B cell (primary cell): ENCODE measurements around the gene PSEN1. TPM values are rescaled to one million over a fixed set of nuclear protein-coding genes. Genes with fewer than 3 reads are reported as not detected.

Source experiments
- ATAC-seq: fragments of 200-7000 bp; cut with Tn5 transposase; one replicate; pipeline ENCODE4 v1.10.0; 2021; ENCODE audit warnings: low read depth, mild to moderate bottlenecking, moderate number of reproducible peaks, moderate library complexity
- CTCF ChIA-PET: fragments of 350-600 bp; sonication (Branson Sonifier 250); formaldehyde crosslinking; loops from one replicate; lab custom pipeline; 2021; ENCODE audit warnings: antibody characterized with exemption, inconsistent platforms; lab: Charles Lee
- POLR2A ChIA-PET: fragments of 350-600 bp; sonication (Branson Sonifier 250); formaldehyde crosslinking; loops from one replicate; lab custom pipeline; 2021; ENCODE audit warnings: antibody characterized with exemption; lab: Charles Lee
- DNase-seq: peaks from one replicate; pipeline ENCODE4 v3.0.0; 2013
- H2AFZ ChIP-seq: 2 replicates; pipeline ENCODE4 v1.6.1; 2012; ENCODE audit warnings: mild to moderate bottlenecking, low read depth, low read length; ENCODE audit not compliant: insufficient read depth, poor library complexity, severe bottlenecking
- H3K27ac ChIP-seq, 2 donors: 1 replicate in 1 of 2; 2 replicates in 1 of 2; pipeline ENCODE4 v1.5.1; 2012 to 2013; ENCODE audit warnings: low read length in 2 of 2, mild to moderate bottlenecking in 2 of 2, moderate library complexity in 1 of 2
- H3K27me3 ChIP-seq, 4 experiments: fragments of 200-600 bp in 1 of 4; sonication (generic) in 1 of 4; replicated peaks in 1 of 4; 1 replicate in 2 of 4; 2 replicates in 2 of 4; pipeline versions ENCODE4 v1.6.1 to v1.7.0; 2013 to 2016; ENCODE audit warnings: low read length in 3 of 4, mild to moderate bottlenecking in 2 of 4, mixed read lengths in 1 of 4, moderate library complexity in 1 of 4; ENCODE audit not compliant: insufficient read depth in 4 of 4, control insufficient read depth in 3 of 4; ENCODE audit errors: control extremely low read depth in 1 of 4
- H3K36me3 ChIP-seq, 2 experiments: replicated peaks in 1 of 2; 1 replicate in 1 of 2; 2 replicates in 1 of 2; pipeline versions ENCODE4 v1.6.1 to v1.7.1; 2013; ENCODE audit warnings: low read length in 1 of 2; ENCODE audit not compliant: insufficient read depth in 2 of 2, control insufficient read depth in 1 of 2; ENCODE audit errors: control extremely low read depth in 1 of 2, extremely low read depth in 1 of 2
- H3K4me1 ChIP-seq, 2 donors: fragments of 200-600 bp in 1 of 2; sonication (generic) in 1 of 2; 1 replicate in 1 of 2; 2 replicates in 1 of 2; pipeline versions ENCODE4 v1.5.1 to v1.6.1; 2013 to 2017; ENCODE audit warnings: low read length in 2 of 2; ENCODE audit not compliant: control insufficient read depth in 2 of 2, insufficient read depth in 2 of 2
- H3K4me2 ChIP-seq: replicated peaks from 2 replicates; pipeline ENCODE3; 2012; ENCODE audit warnings: mild to moderate bottlenecking, low read depth, low read length; ENCODE audit not compliant: poor library complexity, severe bottlenecking
- H3K4me3 ChIP-seq, 5 experiments: fragments of 200-600 bp in 1 of 5; sonication (generic) in 1 of 5; 1 replicate in 3 of 5; 2 replicates in 2 of 5; pipeline versions ENCODE4 v1.5.1 to v1.7.0; 2011 to 2016; ENCODE audit warnings: low read length in 4 of 5, mild to moderate bottlenecking in 4 of 5, low read depth in 2 of 5, control low read depth in 1 of 5, moderate library complexity in 1 of 5; ENCODE audit not compliant: insufficient read depth in 1 of 5; ENCODE audit errors: control extremely low read depth in 1 of 5, extremely low read depth in 1 of 5
- H3K79me2 ChIP-seq: fragments of 200-600 bp; sonication (generic); one replicate; pipeline ENCODE4 v1.6.0; 2016; ENCODE audit warnings: low read length; ENCODE audit not compliant: control insufficient read depth, insufficient read depth
- H3K9ac ChIP-seq: fragments of 200-600 bp; sonication (generic); 2 replicates; pipeline ENCODE4 v1.6.1; 2017; ENCODE audit warnings: mild to moderate bottlenecking, low read length, moderate library complexity
- H3K9me3 ChIP-seq, 3 donors: one replicate each; pipeline versions ENCODE4 v1.6.1 to v1.7.1; 2013; ENCODE audit warnings: low read length in 2 of 3; ENCODE audit not compliant: control insufficient read depth in 2 of 3, insufficient read depth in 1 of 3; ENCODE audit errors: control extremely low read depth in 1 of 3
- H4K20me1 ChIP-seq: 2 replicates; pipeline ENCODE4 v1.6.0; 2012; ENCODE audit warnings: mild to moderate bottlenecking, low read length; ENCODE audit not compliant: insufficient read depth, control insufficient read depth, poor library complexity, severe bottlenecking
- H3K27ac Mint-ChIP-seq: one replicate; pipeline ENCODE4 v1.8.0; 2021; ENCODE audit warnings: mixed read lengths
- H3K27me3 Mint-ChIP-seq: one replicate; pipeline ENCODE4 v1.8.0; 2021; ENCODE audit warnings: mixed read lengths
- H3K4me1 Mint-ChIP-seq: one replicate; pipeline ENCODE4 v1.8.0; 2021; ENCODE audit warnings: mixed read lengths
- H3K4me3 Mint-ChIP-seq: one replicate; pipeline ENCODE4 v1.8.0; 2021; ENCODE audit warnings: mixed read lengths
- H3K9me3 Mint-ChIP-seq: one replicate; pipeline ENCODE4 v1.8.0; 2022; ENCODE audit warnings: mixed read lengths; ENCODE audit not compliant: insufficient read depth
- CTCF ChIP-seq: fragments of 200-600 bp; IDR thresholded peaks from one replicate; pipeline ENCODE4 v1.8.0; 2022; ENCODE audit warnings: antibody characterized with exemption, mild to moderate bottlenecking
- EZH2 ChIP-seq: IDR thresholded peaks from 2 replicates; pipeline ENCODE4 v1.6.1; 2012; ENCODE audit warnings: borderline replicate concordance, low read depth, mild to moderate bottlenecking, moderate library complexity, low read length; ENCODE audit not compliant: insufficient read depth, poor library complexity, severe bottlenecking
- WGBS: methylation state at CpG from one replicate; pipeline ENCODE4 v1.1.5; 2013; ENCODE audit warnings: missing lambda C conversion rate; ENCODE audit not compliant: insufficient coverage; 5-methylcytosine and 5-hydroxymethylcytosine counted together
- intact Hi-C: fragments of 100-400 bp; cut with micrococcal nuclease; formaldehyde crosslinking; loops from one replicate; pipeline ENCODE4 v1.10.0; 2022
- polyA plus RNA-seq: library from polyadenylated mRNA; depleted of rRNA; stranded (reverse); fragments of >200 nt; gene quantifications from 2 replicates; pipeline ENCODE4 v1.2.3, GENCODE V29; 2012
- total RNA-seq, 2 donors: library from RNA; stranded (reverse); fragments of 120-200 nt in 1 of 2; gene quantifications; 1 replicate in 1 of 2; 2 replicates in 1 of 2; pipeline versions ENCODE4 v1.2.3 to v1.2.4, GENCODE V29; 2013 to 2022

PSEN1 gene
- total and polyA plus RNA-seq, 2 donors (not counting 1 experiment from before 2014, with no cell fraction given) = 10.2 to 75.9 TPM

GRCh38 chr14:73105050-73105449 is 31.3 kb upstream of the PSEN1 start:
- TF ChIP-seq EZH2 = no peak
- no peak overlapping the region for H2AFZ ChIP-seq
- intact Hi-C loops = no loop called here
- H3K27me3 ChIP-seq = no peaks in the 10 kb centered on the region
- Mint-ChIP-seq H3K4me3 (no peak overlapping the region), H3K9me3 (no peaks in the 10 kb centered on the region), H3K27ac (no peak overlapping the region), H3K4me1 (no peaks in the 10 kb centered on the region), H3K27me3 (no peaks in the 10 kb centered on the region)
- H3K79me2 ChIP-seq = peaks cover 15% of the 10 kb centered on the region
- peaks cover 12 to 78% of the 10 kb centered on the region in 2 experiments for H3K36me3 ChIP-seq
- WGBS = no CpG with 5 or more reads among the region's 3 CpGs
- no peak overlapping the region for H3K27ac ChIP-seq
- H3K4me3 ChIP-seq = no peak overlapping the region
- no peak overlapping the region for H3K4me2 ChIP-seq
- no peaks in the 10 kb centered on the region for H4K20me1 ChIP-seq
- ChIA-PET CTCF (no interaction called here), POLR2A (no interaction called here)
- DNase-seq (no peak), ATAC-seq (no peak)
- H3K9ac ChIP-seq = no peak overlapping the region
- H3K4me1 ChIP-seq = no peaks in the 10 kb centered on the region
- no peaks in the 10 kb centered on the region for H3K9me3 ChIP-seq

- no peak overlapping the region for H3K4me3 Mint-ChIP-seq
- no peak overlapping the region for H2AFZ ChIP-seq
These were observed 30.6 kb upstream of the PSEN1 start for GRCh38 chr14:73105727-73106126.

More at GRCh38 chr14:73105727-73106126, 30.6 kb upstream of the PSEN1 start:
- H3K4me1 ChIP-seq = no peaks in the 10 kb centered on the region
- H3K27ac ChIP-seq = no peak overlapping the region
- no peaks in the 10 kb centered on the region for H3K9me3 Mint-ChIP-seq
- TF ChIP-seq CTCF (no peak), EZH2 (no peak)
- no peaks in the 10 kb centered on the region for H3K4me1 Mint-ChIP-seq
- H3K9me3 ChIP-seq = no peaks in the 10 kb centered on the region
- WGBS = 91% methylated on average over 7 of the region's 16 CpGs
- H4K20me1 ChIP-seq = no peaks in the 10 kb centered on the region
- no peaks in the 10 kb centered on the region for H3K27me3 ChIP-seq
- ChIA-PET POLR2A (no interaction called here), CTCF (interaction anchor here (0.9 kb wide), 1 partner anchor 9 kb away, joined by 3 read pairs; no protein-coding TSS in a partner anchor)
- H3K27ac Mint-ChIP-seq = no peak overlapping the region
- H3K27me3 Mint-ChIP-seq = no peaks in the 10 kb centered on the region
- no peak overlapping the region for H3K4me2 ChIP-seq
- H3K9ac ChIP-seq = no peak overlapping the region
- peaks cover 16 to 78% of the 10 kb centered on the region in 2 experiments for H3K36me3 ChIP-seq
- no peak for DNase-seq
- H3K79me2 ChIP-seq = peaks cover 13% of the 10 kb centered on the region
- no peak overlapping the region for H3K4me3 ChIP-seq
- intact Hi-C loops = no loop called here
- ATAC-seq = no peak
